Forelimb muscle (tissue), 1 donor: Measurements from ENCODE around the gene HSDL2. TPM values are rescaled to one million over a fixed set of nuclear protein-coding genes. Genes with fewer than 3 reads are reported as not detected.
"Not testable (repeated sequence)": the region's sequence is repeated elsewhere in the genome, so short reads cannot be mapped to it uniquely, and the experiment has no call there.

Source experiments
- DNase-seq: peaks from one replicate; pipeline ENCODE4 v3.0.0-alpha.2; 2013; ENCODE audit warnings: low read depth
- polyA plus RNA-seq: library from polyadenylated mRNA; unstranded; fragments of 120-200 nt; gene quantifications from one replicate; pipeline ENCODE4 v1.2.1, GENCODE V29; 2013; ENCODE audit not compliant: insufficient read length

The HSDL2 gene
- 63.5 TPM for polyA plus RNA-seq

DNA sequence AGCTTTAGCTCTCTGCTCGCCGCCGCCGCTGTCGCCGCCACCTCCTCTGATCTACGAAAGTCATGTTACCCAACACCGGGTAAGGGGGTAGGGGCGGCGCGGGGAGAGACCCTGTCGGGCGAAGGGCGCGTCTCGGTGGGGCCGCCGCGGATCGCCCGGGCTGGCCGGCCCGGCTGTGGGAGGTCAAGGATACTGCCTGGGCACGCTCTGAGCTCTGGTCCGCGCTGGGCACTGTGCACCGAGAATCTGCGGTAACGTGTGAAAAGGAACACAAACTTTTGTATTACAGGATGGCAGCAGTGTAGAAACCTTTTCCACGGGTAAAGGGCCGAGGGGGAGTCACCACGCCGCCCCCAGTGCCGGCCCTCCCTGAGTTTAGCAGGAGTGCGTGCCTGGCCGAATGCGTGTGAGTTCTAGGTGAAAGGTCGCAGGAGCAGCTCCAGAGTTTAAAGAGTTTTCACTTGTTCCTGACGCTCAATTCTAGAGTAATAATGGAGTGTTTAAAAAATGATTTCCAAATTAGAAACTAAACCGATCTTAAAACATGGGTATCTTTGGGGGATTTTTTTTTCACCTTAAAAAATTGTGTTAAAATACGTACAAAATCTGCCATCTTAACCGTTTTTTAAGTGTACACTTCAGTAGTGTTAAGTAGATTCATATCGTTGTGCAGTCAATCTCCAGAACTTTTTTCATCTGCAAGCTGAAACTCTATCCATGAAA, at the start of gene HSDL2:
HSDL2 (plus strand) TSS at position 7 of the 723 bp plus-strand sequence; CDS start at position 63, 56 bp downstream.
- DNase-seq: no peak

DNA sequence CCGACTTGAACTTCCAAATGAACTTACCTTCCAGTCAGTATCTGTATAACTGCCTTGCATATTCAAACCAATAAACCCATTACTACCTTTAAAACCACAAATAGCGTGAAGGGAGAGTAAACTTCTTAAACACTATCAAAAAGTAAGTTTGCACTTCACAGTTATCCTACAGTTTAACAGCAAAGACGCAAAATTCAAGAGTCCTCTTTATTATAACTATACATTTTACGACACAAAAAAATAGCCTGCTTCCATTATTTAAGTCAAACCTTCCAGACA, 48.3 kb upstream of the HSDL2 start:
- DNase-seq: no peak

DNA sequence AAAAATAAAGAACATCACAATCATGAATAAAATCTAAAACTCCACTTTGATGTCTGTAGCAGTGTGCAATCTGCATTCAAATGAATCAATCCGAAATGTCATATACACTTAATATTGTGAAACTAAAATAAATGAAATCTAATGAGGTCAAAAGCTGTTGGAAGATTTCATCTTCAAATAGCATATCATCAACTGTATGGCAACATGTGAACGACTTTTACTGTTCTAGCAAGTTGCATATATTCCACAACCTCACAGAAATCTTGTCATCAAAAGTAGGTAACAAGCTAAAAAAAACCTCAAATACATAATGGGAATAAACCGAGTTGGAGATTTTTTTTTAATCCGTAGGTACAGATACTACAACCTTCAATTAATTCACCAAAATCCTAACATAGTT, 47.7 kb upstream of the HSDL2 start:
- no peak for DNase-seq

DNA sequence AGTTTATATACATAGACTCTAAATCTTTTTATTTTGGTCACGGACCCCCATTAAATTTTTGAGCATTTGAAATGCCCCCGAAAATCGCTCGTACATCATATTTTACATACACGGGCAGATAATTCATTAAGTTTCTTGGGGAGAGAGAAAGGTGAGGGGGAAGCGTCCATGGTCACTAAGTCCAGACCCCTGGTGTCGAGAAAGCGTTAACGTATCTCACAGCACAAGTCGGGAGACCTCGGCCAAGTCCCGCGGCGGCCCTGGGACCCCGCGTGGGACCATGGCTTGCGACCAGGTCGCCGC, 47.3 kb upstream of the HSDL2 start:
- DNase-seq: no peak

DNA sequence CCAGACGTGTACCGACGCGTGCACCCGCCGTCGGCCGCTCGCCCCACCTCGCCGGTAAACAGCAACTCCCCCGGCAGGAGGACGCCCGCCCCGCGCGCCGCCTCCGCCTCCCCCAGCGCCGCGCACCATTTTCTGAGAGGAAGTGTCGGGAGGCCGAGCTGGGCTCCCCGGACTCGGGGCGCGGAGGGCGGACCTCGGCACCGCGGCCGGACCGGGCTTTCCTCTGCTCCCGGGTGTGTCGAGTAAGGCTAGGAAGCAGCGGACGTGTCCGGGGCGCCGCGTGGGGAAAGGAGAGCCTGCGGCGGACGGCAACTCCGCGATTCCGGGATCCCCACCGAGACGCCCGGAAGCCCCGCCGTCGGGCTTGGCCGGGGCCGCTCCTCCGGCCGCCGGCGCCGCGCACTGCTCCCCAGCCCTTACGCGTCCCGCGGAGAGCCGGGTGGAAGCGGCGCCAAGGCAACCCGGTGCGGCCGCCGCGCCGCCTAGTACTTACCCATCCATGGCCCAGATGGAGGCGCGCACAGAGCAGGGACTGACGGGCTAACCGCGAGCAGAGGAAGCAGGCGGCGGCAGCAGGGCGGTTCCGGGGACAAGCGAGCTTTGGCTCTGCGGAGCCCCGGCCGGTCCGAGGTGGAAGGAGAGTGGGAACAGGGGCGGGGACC, 46.8 kb upstream of the HSDL2 start, which contains the start of gene PTBP3:
PTBP3 (minus strand) TSS at position 643 of the 662 bp plus-strand sequence. CDS start 35,754 bp downstream, outside the sequence.
- no peak for DNase-seq

DNA sequence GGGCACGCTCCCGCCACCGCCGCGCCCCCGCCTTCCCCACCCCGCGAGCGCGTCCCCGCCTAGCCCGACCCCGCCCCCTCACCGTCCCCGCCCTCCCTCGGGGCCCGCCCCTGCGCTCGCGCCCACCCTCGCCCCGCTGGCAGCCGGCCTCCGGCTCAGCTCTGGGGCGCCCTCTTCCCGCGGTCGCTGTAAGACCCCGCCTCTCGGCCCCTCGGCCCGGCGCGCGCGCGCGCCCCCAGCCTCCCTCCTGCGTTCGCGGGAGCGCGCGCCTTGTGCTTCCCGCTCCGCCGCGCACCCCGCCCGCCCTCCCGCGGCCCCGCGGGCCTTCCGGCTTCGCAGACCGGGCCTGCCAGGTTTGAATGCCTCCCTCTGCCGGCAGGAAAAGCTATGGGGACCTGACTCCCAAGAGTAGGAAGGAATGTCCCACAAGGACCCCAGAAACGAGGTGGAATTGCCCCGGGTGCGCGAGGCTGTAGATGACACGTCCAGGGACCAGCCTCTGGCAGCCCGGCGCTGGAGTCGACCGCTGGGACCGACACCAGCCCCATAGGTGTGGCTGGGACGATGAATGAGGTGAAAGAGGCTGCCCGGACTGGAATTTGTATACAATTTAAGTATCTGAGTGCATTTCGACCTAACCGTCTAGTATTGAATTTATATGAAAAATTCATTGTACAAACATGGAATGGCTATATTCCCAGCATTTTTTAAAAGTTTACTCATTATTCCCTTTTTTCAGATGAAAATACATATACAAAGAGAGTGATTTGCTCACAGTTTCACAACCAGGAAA, 46.1 kb upstream of the HSDL2 start:
- peak; percentile 93 for DNase-seq

DNA sequence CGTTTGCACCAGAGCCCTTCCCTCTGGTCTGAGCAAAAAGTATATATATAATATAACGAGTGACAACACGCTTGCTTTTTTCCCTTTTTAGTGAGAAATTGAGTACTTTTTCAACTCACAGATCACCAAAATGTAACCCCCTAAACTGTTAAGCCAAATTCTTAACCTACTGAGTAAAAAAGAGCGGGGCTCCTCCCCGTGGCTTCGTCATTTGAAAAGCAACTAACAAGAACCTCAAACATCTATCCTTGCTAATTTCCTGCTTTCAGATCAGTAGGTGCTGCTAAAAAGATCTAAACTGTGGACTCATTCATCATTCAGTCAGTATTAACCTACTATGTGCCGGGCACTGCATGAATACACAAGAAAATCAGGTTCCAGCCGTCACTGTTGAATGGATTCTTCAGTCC, 45.5 kb upstream of the HSDL2 start:
- no peak for DNase-seq

DNA sequence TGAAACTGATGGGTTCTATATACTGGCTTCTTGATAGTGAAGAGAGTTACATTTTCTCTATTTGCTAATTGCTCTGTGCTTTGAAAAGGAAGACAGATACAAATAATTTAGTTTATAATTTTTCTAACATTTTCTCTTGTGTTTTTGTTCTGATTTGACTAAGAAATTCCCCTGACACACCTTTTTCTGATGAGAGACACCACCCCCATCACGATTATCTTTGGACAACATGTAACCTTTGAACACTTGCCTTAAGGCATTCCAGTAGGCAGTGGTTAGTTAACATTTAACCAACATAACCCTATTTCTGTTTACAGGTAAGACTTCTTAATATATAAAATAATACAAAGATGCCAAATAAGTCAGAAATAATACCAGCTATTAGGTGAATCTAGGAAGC, 42.4 kb upstream of the HSDL2 start:
- DNase-seq: no peak

- DNase-seq: no peak
Observed at GRCh38 chr9:112338561-112338960, 41.3 kb upstream of the HSDL2 start.

DNA sequence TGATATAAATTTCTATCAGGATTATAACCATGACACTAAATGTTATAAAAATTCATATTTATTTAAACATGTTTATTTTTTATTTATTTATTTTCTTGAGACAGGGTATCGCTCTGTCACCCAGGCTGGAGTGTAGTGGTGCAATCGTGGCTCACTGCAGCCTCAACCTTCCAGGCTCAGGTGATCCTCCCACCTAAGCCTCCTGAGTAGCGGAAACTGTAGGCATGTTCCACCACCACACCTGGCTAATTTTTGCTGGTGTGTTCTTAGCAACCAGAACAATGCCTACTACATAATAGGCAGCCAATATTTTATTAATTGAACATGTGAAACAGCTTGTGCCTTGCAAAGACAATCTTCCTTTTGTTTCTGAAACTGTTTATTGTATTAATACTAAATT, 40.0 kb upstream of the HSDL2 start:
- DNase-seq: no peak

- no peak for DNase-seq
Observed at GRCh38 chr9:112341730-112342129, 38.2 kb upstream of the HSDL2 start.

DNA sequence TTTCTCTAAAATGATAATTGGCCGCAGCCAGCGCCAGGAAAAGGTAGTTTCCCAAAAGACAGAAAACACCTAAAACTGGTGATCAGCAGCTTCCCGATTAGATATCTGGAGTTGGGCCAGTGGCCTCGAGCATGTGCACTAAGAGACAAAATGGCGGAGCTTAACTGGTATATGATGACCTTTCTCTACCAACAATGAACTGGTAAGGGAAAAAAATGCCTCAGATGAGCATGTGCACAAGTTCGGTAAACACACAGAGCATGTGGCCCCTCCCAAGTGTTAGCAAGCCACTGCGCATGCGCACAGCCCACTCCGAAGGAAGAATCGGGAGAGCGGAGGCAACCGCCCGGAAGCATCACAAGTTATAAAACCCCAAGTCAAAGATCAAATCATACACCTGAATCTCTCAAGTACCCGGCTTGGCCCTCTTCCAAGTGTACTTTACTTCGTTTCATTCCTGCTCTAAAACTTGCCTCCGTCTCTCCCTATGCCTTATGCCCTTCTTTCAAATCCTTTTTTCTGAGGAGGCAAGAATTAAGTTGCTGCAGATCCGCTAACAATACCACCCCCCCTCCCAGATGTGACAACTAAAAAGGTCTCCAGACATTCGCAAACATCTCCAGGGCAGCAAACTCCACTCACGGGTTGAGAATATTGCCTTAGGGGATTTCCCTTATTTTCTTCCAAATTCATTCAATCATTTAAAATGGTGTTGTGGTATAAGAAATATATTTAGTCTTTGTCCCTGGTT, 31.5 kb upstream of the HSDL2 start:
- peak; percentile 56 for DNase-seq

DNA sequence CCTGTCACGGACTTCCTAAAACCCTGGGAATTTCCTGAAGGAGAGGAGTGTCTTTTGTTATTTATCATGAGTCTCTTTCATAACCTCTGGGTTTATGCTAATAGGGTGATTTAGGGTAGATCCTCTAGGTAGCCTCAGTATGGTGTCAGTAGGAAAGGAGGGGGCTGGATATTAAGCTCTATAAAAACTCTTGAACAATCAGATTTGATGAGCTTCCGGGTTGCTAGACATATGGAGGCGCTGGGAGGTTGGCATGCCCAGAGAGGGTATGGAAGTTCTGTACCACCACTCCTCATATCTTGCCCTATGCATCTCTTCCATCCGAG, 30.9 kb upstream of the HSDL2 start:
- DNase-seq: no peak

GRCh38 chr9:112351184-112351583, 28.7 kb upstream of the HSDL2 start:
- DNase-seq: no peak

GRCh38 chr9:112352209-112352608, 27.7 kb upstream of the HSDL2 start:
- no peak for DNase-seq

GRCh38 chr9:112354081-112354743, 25.7 kb upstream of the HSDL2 start:
- no peak for DNase-seq

- no peak for DNase-seq
Observed at GRCh38 chr9:112355427-112355897, 24.4 kb upstream of the HSDL2 start.

DNA sequence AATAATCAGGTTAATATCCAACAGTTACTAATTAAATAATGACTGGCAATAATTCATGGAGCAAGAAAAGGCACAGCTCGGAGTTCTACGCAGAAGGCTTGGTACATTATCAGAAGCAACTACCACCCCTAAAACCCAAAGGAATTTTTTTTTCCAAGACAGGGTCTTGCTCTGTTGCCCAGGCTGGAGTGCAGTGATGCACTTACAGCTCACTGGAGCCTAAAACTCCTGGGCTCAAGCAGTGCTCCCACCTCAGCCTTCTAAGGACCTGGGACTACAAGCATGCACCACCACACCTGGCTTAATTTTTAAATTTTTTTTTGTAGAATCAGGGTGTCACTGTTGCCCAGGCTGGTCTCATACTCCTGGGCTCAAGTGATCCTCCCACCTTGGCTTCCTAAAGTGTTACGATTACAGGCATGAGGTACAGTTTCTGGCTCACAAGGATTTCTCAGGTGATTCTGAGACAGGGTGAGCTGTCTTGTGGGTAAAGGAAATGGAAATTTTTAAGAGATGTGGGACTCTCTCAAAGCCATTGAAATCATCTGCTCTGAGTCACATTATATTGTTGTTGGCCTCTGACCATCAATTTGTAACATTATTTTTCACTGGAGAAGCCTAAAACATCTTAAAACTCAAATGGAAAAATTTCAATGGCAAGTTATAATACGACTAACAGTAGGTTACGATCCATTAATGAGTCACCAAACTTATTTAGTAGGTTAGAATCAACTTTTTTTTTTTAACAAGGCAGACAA, 19.7 kb upstream of the HSDL2 start:
- no peak for DNase-seq

DNA sequence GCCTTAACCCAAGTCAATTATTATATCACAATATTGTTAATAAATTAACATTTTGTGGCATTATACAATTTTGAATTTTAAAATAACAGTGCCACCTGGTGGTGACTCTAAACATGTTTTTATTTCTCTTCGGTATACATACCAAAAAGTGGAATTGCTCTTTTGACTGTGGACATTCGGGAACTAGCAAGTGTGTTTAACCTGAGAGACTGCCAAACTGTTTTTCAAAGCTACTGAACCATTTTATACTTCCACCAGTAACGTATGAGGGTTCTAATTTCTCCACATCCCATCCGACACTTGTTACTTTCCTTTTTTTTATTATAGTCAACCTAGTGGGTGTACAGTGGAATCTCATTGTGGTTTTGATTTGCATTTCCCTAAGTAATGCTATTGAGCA, 18.3 kb upstream of the HSDL2 start:
- DNase-seq: peak; percentile 39

- no peak for DNase-seq
Observed at GRCh38 chr9:112364761-112365160, 15.1 kb upstream of the HSDL2 start.

- DNase-seq: not testable (repeated sequence)
Observed at GRCh38 chr9:112365257-112365656, 14.7 kb upstream of the HSDL2 start.
